Calu3 (cell line): ENCODE results near the gene DGKG. TPM values are rescaled to one million over a fixed set of nuclear protein-coding genes. Genes with fewer than 3 reads are reported as not detected.

Source experiments
- BruUV-seq: library from RNA; stranded (reverse); fragments of 400-500 nt; replicated peaks from 2 replicates; lab custom pipeline; 2021; lab: Mats Ljungman, UMichigan
- CTCF ChIA-PET: fragments of 300-600 bp; sonication (Branson Sonifier 250); formaldehyde crosslinking; loops from one replicate; lab custom pipeline; 2022; ENCODE audit warnings: antibody characterized with exemption; lab: Charles Lee
- DNase-seq: peaks from one replicate; pipeline ENCODE4 v3.0.0; 2022
- H3K27ac Mint-ChIP-seq: one replicate; pipeline ENCODE4 v1.8.0; 2022; ENCODE audit warnings: mixed read lengths; ENCODE audit not compliant: unreplicated experiment
- H3K27me3 Mint-ChIP-seq: one replicate; pipeline ENCODE4 v1.8.0; 2022; ENCODE audit warnings: mixed read lengths; ENCODE audit not compliant: unreplicated experiment
- H3K36me3 Mint-ChIP-seq: one replicate; pipeline ENCODE4 v1.8.0; 2022; ENCODE audit warnings: mild to moderate bottlenecking, moderate library complexity, mixed read lengths; ENCODE audit not compliant: insufficient read depth, unreplicated experiment
- H3K4me1 Mint-ChIP-seq: one replicate; pipeline ENCODE4 v1.8.0; 2022; ENCODE audit warnings: mild to moderate bottlenecking, low read depth, mixed read lengths; ENCODE audit not compliant: unreplicated experiment
- H3K4me3 Mint-ChIP-seq: one replicate; pipeline ENCODE4 v1.8.0; 2022; ENCODE audit warnings: mild to moderate bottlenecking, low read depth, moderate library complexity, mixed read lengths; ENCODE audit not compliant: unreplicated experiment
- H3K9me3 Mint-ChIP-seq: one replicate; pipeline ENCODE4 v1.8.0; 2022; ENCODE audit warnings: low read depth, mixed read lengths; ENCODE audit not compliant: unreplicated experiment
- CTCF ChIP-seq: fragments of 200-600 bp; IDR thresholded peaks from one replicate; pipeline ENCODE4 v1.8.0; 2022; ENCODE audit warnings: antibody characterized with exemption; ENCODE audit not compliant: unreplicated experiment
- intact Hi-C: fragments of 100-400 bp; cut with micrococcal nuclease; formaldehyde crosslinking; loops from one replicate; pipeline ENCODE4 v1.10.0; 2022; ENCODE audit not compliant: unreplicated experiment
- total RNA-seq: library from RNA; stranded (reverse); gene quantifications from 2 replicates; pipeline ENCODE4 v1.2.3, GENCODE V29; 2022

DGKG gene
- total RNA-seq, 1 experiment from 2014 or later: 5.7 TPM

GRCh38 chr3:186212611-186213010 is 149.4 kb downstream of the DGKG start:
- Mint-ChIP-seq H3K27ac (no peak overlapping the region), H3K4me1 (peaks cover 2% of the 10 kb centered on the region), H3K36me3 (no peaks in the 10 kb centered on the region), H3K9me3 (no peaks in the 10 kb centered on the region), H3K27me3 (peaks cover 12% of the 10 kb centered on the region), H3K4me3 (no peak overlapping the region)
- intact Hi-C loops: no loop called here
- BruUV-seq: no TSS peak
- no peak for TF ChIP-seq CTCF
- CTCF ChIA-PET: interaction anchor here (0.5 to 0.8 kb wide), 3 partner anchors 25 to 523 kb away, joined by 3 to 4 read pairs (median 4); no protein-coding TSS in a partner anchor
- DNase-seq: no peak

- intact Hi-C loops: no loop called here
- Mint-ChIP-seq H3K27me3 (peaks cover 12% of the 10 kb centered on the region), H3K36me3 (no peaks in the 10 kb centered on the region), H3K4me3 (no peak overlapping the region), H3K4me1 (no peaks in the 10 kb centered on the region), H3K9me3 (no peaks in the 10 kb centered on the region), H3K27ac (no peak overlapping the region)
- no TSS peak for BruUV-seq
- no peak for DNase-seq
- TF ChIP-seq CTCF: no peak
- CTCF ChIA-PET: interaction anchor here (0.6 kb wide), 1 partner anchor 208 kb away, joined by 3 read pairs; no protein-coding TSS in a partner anchor
Observed at GRCh38 chr3:186210852-186211500, 151.1 kb downstream of the DGKG start.

GRCh38 chr3:186209810-186210752 is 152.0 kb downstream of the DGKG start:
- H3K4me3 Mint-ChIP-seq: no peak overlapping the region
- DNase-seq: no peak
- no peak for TF ChIP-seq CTCF
- peaks cover 12% of the 10 kb centered on the region for H3K27me3 Mint-ChIP-seq
- H3K27ac Mint-ChIP-seq: no peak overlapping the region
- BruUV-seq: no TSS peak
- no peaks in the 10 kb centered on the region for H3K9me3 Mint-ChIP-seq
- CTCF ChIA-PET: interaction anchor here (0.6 kb wide), 1 partner anchor 207 kb away, joined by 3 read pairs; no protein-coding TSS in a partner anchor
- H3K36me3 Mint-ChIP-seq: no peaks in the 10 kb centered on the region
- intact Hi-C loops: no loop called here
- no peaks in the 10 kb centered on the region for H3K4me1 Mint-ChIP-seq

GRCh38 chr3:186208296-186208989 is 153.6 kb downstream of the DGKG start:
- CTCF ChIA-PET: interaction anchor here (0.7 kb wide), 1 partner anchor 255 kb away, joined by 7 read pairs; no protein-coding TSS in a partner anchor
- H3K27ac Mint-ChIP-seq: no peak overlapping the region
- no TSS peak for BruUV-seq
- no peaks in the 10 kb centered on the region for H3K36me3 Mint-ChIP-seq
- no peaks in the 10 kb centered on the region for H3K9me3 Mint-ChIP-seq
- no peak overlapping the region for H3K4me3 Mint-ChIP-seq
- H3K27me3 Mint-ChIP-seq: peaks cover 12% of the 10 kb centered on the region
- TF ChIP-seq CTCF: no peak
- intact Hi-C loops: no loop called here
- H3K4me1 Mint-ChIP-seq: no peaks in the 10 kb centered on the region
- DNase-seq: no peak
